Measurements from ENCODE around the gene UST.
"Not testable (repeated sequence)": the region's sequence is repeated elsewhere in the genome, so short reads cannot be mapped to it uniquely, and the experiment has no call there.

Gene UST

GRCh38 chr6:149102324-149102723 lies 355.5 kb downstream of the UST start:
- H2BK120ac ChIP-seq (ENCODE audit: low read depth, low read length), result no peak overlapping the region
- no peaks in the 10 kb centered on the region for H3K36me3 ChIP-seq (ENCODE audit: control insufficient read depth, insufficient read depth, low read length)
- no peak overlapping the region for H4K8ac ChIP-seq (ENCODE audit: low read depth, low read length)
- no peaks in the 10 kb centered on the region for H3K79me2 ChIP-seq (ENCODE audit: control insufficient read depth, insufficient read depth, low read length)
- H3K4me1 ChIP-seq (ENCODE audit: control insufficient read depth, low read depth, low read length), result no peaks in the 10 kb centered on the region
- H3K9ac ChIP-seq (ENCODE audit: low read length), result no peak overlapping the region
- H3K56ac ChIP-seq (ENCODE audit: low read length), result no peak overlapping the region
- H3K4me3 ChIP-seq (ENCODE audit: low read length), result no peak overlapping the region
- H3K4ac ChIP-seq (ENCODE audit: low read depth, low read length), result no peak overlapping the region
- no peak overlapping the region for H3K18ac ChIP-seq (ENCODE audit: low read length)
- no peak overlapping the region for H3K23ac ChIP-seq (ENCODE audit: low read length)
- no peak overlapping the region for H2AK5ac ChIP-seq (ENCODE audit: low read length)
- no peak for DNase-seq
- no peaks in the 10 kb centered on the region for H3K27me3 ChIP-seq (ENCODE audit: insufficient read depth, low read length, poor library complexity)
- no peak overlapping the region for H3K4me2 ChIP-seq (ENCODE audit: low read length)
- no peaks in the 10 kb centered on the region for H3K79me1 ChIP-seq (ENCODE audit: low read length)
- no peak overlapping the region for H2BK5ac ChIP-seq (ENCODE audit: low read length)
- no peak overlapping the region for H3K27ac ChIP-seq (ENCODE audit: low read depth, low read length)
- no peak overlapping the region for H4K5ac ChIP-seq (ENCODE audit: low read length)
- H2BK15ac ChIP-seq (replicated peaks; ENCODE audit: low read depth), result no peak overlapping the region

DNA sequence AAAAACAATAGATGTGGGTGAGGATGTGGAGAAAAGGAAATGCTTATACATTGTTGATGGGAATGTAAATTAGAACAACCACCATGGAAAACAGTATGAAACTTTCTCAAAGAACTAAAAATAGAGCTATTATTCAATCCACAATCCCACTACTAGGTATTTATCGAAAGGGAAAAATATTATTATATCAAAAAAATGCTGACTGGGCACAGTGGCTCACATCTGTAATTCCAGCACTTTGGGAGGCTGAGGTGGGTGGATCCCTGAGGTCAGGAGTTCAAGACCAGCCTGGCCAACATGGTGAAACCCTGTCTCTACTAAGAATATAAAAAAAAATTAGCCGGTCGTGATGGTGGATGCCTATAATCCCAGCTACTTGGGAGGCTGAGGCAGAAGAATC lies 357.1 kb downstream of the UST start:
- H3K79me1 ChIP-seq (ENCODE audit: low read length); H2BK120ac ChIP-seq (ENCODE audit: low read depth, low read length); H2AK5ac ChIP-seq (ENCODE audit: low read length); H2BK15ac ChIP-seq (replicated peaks; ENCODE audit: low read depth); H3K27ac ChIP-seq (ENCODE audit: low read depth, low read length); H3K27me3 ChIP-seq (ENCODE audit: insufficient read depth, low read length, poor library complexity); H3K4me3 ChIP-seq (ENCODE audit: low read length); H2BK5ac ChIP-seq (ENCODE audit: low read length); H3K9ac ChIP-seq (ENCODE audit: low read length); H3K79me2 ChIP-seq (ENCODE audit: control insufficient read depth, insufficient read depth, low read length); H3K4me1 ChIP-seq (ENCODE audit: control insufficient read depth, low read depth, low read length); DNase-seq; H3K56ac ChIP-seq (ENCODE audit: low read length); H3K4me2 ChIP-seq (ENCODE audit: low read length); H4K5ac ChIP-seq (ENCODE audit: low read length); H3K23ac ChIP-seq (ENCODE audit: low read length); H4K8ac ChIP-seq (ENCODE audit: low read depth, low read length); H3K4ac ChIP-seq (ENCODE audit: low read depth, low read length); H3K36me3 ChIP-seq (ENCODE audit: control insufficient read depth, insufficient read depth, low read length); H3K18ac ChIP-seq (ENCODE audit: low read length): not testable (repeated sequence)
- WGBS (ENCODE audit: extremely low coverage, insufficient coverage, low lambda C conversion rate), result no CpG with 5 or more reads among the region's 3 CpGs

GRCh38 chr6:149107520-149107919 lies 360.7 kb downstream of the UST start:
- Histone ChIP-seq H2BK120ac (ENCODE audit: low read depth, low read length) (no peak overlapping the region), H3K4me2 (ENCODE audit: low read length) (no peak overlapping the region), H3K36me3 (ENCODE audit: control insufficient read depth, insufficient read depth, low read length) (no peaks in the 10 kb centered on the region), H2BK15ac (replicated peaks; ENCODE audit: low read depth) (no peak overlapping the region), H3K79me2 (ENCODE audit: control insufficient read depth, insufficient read depth, low read length) (no peaks in the 10 kb centered on the region), H3K4me3 (ENCODE audit: low read length) (no peak overlapping the region), H3K9ac (ENCODE audit: low read length) (no peak overlapping the region), H2AK5ac (ENCODE audit: low read length) (no peak overlapping the region), H4K8ac (ENCODE audit: low read depth, low read length) (no peak overlapping the region), H4K5ac (ENCODE audit: low read length) (no peak overlapping the region), H3K56ac (ENCODE audit: low read length) (no peak overlapping the region), H3K27ac (ENCODE audit: low read depth, low read length) (no peak overlapping the region), H3K4ac (ENCODE audit: low read depth, low read length) (no peak overlapping the region), H2BK5ac (ENCODE audit: low read length) (no peak overlapping the region), H3K79me1 (ENCODE audit: low read length) (no peaks in the 10 kb centered on the region), H3K27me3 (ENCODE audit: insufficient read depth, low read length, poor library complexity) (no peaks in the 10 kb centered on the region), H3K18ac (ENCODE audit: low read length) (no peak overlapping the region), H3K23ac (ENCODE audit: low read length) (no peak overlapping the region), H3K4me1 (ENCODE audit: control insufficient read depth, low read depth, low read length) (no peaks in the 10 kb centered on the region)
- WGBS (ENCODE audit: extremely low coverage, insufficient coverage, low lambda C conversion rate), result no CpG with 5 or more reads among the region's 5 CpGs
- DNase-seq, result no peak

- Histone ChIP-seq H3K79me2 (ENCODE audit: control insufficient read depth, insufficient read depth, low read length) (no peaks in the 10 kb centered on the region), H4K8ac (ENCODE audit: low read depth, low read length) (no peak overlapping the region), H2BK15ac (replicated peaks; ENCODE audit: low read depth) (no peak overlapping the region), H3K4ac (ENCODE audit: low read depth, low read length) (no peak overlapping the region), H3K27ac (ENCODE audit: low read depth, low read length) (no peak overlapping the region), H2BK5ac (ENCODE audit: low read length) (no peak overlapping the region), H3K36me3 (ENCODE audit: control insufficient read depth, insufficient read depth, low read length) (no peaks in the 10 kb centered on the region), H2BK120ac (ENCODE audit: low read depth, low read length) (no peak overlapping the region), H3K4me1 (ENCODE audit: control insufficient read depth, low read depth, low read length) (no peaks in the 10 kb centered on the region), H3K79me1 (ENCODE audit: low read length) (no peaks in the 10 kb centered on the region), H4K5ac (ENCODE audit: low read length) (no peak overlapping the region), H2AK5ac (ENCODE audit: low read length) (no peak overlapping the region), H3K23ac (ENCODE audit: low read length) (no peak overlapping the region), H3K4me3 (ENCODE audit: low read length) (no peak overlapping the region), H3K27me3 (ENCODE audit: insufficient read depth, low read length, poor library complexity) (no peaks in the 10 kb centered on the region), H3K56ac (ENCODE audit: low read length) (no peak overlapping the region), H3K9ac (ENCODE audit: low read length) (no peak overlapping the region), H3K4me2 (ENCODE audit: low read length) (no peak overlapping the region), H3K18ac (ENCODE audit: low read length) (no peak overlapping the region)
- no peak for DNase-seq
- no CpG with 5 or more reads among the region's 5 CpGs for WGBS (ENCODE audit: extremely low coverage, insufficient coverage, low lambda C conversion rate)
These were observed 361.4 kb downstream of the UST start for GRCh38 chr6:149108038-149108748.

DNA sequence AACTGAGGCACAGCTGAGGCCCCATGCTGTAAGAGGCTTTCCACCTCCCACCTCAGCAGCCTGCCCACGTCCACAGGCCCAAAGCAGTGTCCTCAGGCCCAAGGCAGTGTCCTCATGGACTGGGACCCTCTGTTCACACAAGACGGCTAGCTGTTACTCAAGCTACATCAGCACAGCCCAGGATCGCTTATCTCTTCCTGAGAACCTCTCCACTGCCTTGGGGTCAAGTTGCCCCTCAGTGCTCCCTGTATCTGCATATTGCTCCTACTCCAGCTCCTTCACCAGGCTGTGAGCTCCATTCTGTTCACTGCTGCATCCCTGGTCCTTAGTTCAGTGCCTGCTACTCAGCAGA lies 361.9 kb downstream of the UST start:
- H2BK120ac ChIP-seq (ENCODE audit: low read depth, low read length), result no peak overlapping the region
- no peak overlapping the region for H3K56ac ChIP-seq (ENCODE audit: low read length)
- H3K4ac ChIP-seq (ENCODE audit: low read depth, low read length), result no peak overlapping the region
- no peak overlapping the region for H2AK5ac ChIP-seq (ENCODE audit: low read length)
- H3K4me2 ChIP-seq (ENCODE audit: low read length), result no peak overlapping the region
- no CpG with 5 or more reads among the region's 3 CpGs for WGBS (ENCODE audit: extremely low coverage, insufficient coverage, low lambda C conversion rate)
- H3K4me1 ChIP-seq (ENCODE audit: control insufficient read depth, low read depth, low read length), result no peaks in the 10 kb centered on the region
- no peak overlapping the region for H2BK15ac ChIP-seq (replicated peaks; ENCODE audit: low read depth)
- no peak overlapping the region for H4K5ac ChIP-seq (ENCODE audit: low read length)
- H4K8ac ChIP-seq (ENCODE audit: low read depth, low read length), result no peak overlapping the region
- no peak overlapping the region for H2BK5ac ChIP-seq (ENCODE audit: low read length)
- no peak for DNase-seq
- no peak overlapping the region for H3K18ac ChIP-seq (ENCODE audit: low read length)
- no peak overlapping the region for H3K9ac ChIP-seq (ENCODE audit: low read length)
- no peaks in the 10 kb centered on the region for H3K79me1 ChIP-seq (ENCODE audit: low read length)
- no peaks in the 10 kb centered on the region for H3K79me2 ChIP-seq (ENCODE audit: control insufficient read depth, insufficient read depth, low read length)
- no peak overlapping the region for H3K4me3 ChIP-seq (ENCODE audit: low read length)
- H3K27me3 ChIP-seq (ENCODE audit: insufficient read depth, low read length, poor library complexity), result no peaks in the 10 kb centered on the region
- H3K27ac ChIP-seq (ENCODE audit: low read depth, low read length), result no peak overlapping the region
- H3K36me3 ChIP-seq (ENCODE audit: control insufficient read depth, insufficient read depth, low read length), result no peaks in the 10 kb centered on the region
- no peak overlapping the region for H3K23ac ChIP-seq (ENCODE audit: low read length)

DNA sequence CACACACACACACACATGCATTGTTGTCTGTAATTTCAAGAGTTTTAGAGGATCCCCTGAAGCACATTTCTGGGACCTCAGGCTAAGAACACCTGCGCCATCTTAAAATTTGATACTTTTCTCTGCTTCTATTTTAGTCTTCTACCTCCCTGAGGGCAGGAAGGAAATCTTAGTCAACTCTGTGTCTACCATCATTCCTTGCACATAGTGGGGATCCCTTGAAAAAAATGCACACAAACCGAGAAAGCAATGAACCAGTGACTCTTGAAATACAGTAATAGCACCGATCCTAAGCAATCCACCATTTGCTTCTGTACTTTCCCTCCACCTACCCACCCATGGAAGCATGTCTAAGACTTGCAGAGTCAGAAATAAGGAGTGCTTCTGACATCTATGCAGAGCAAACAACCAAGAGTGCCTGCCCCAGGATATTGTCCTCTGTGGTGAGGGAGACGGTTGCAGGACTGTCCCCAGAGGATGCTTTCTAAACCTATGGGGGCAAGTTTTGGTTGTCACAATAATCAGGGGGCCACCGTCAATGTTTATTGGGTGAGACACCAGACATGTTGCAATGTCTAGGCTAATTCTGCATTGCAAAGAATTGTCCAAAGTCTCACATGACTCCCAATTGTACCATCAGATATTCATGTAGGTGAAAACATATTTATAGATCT lies 362.7 kb downstream of the UST start:
- Histone ChIP-seq H3K23ac (ENCODE audit: low read length) (no peak overlapping the region), H3K4me3 (ENCODE audit: low read length) (no peak overlapping the region), H4K8ac (ENCODE audit: low read depth, low read length) (no peak overlapping the region), H3K9ac (ENCODE audit: low read length) (no peak overlapping the region), H3K79me1 (ENCODE audit: low read length) (no peaks in the 10 kb centered on the region), H3K56ac (ENCODE audit: low read length) (no peak overlapping the region), H2BK15ac (replicated peaks; ENCODE audit: low read depth) (no peak overlapping the region), H3K79me2 (ENCODE audit: control insufficient read depth, insufficient read depth, low read length) (no peaks in the 10 kb centered on the region), H3K4me2 (ENCODE audit: low read length) (no peak overlapping the region), H2BK5ac (ENCODE audit: low read length) (no peak overlapping the region), H3K27me3 (ENCODE audit: insufficient read depth, low read length, poor library complexity) (no peaks in the 10 kb centered on the region), H2AK5ac (ENCODE audit: low read length) (no peak overlapping the region), H3K4me1 (ENCODE audit: control insufficient read depth, low read depth, low read length) (no peaks in the 10 kb centered on the region), H3K36me3 (ENCODE audit: control insufficient read depth, insufficient read depth, low read length) (no peaks in the 10 kb centered on the region), H3K4ac (ENCODE audit: low read depth, low read length) (no peak overlapping the region), H2BK120ac (ENCODE audit: low read depth, low read length) (no peak overlapping the region), H4K5ac (ENCODE audit: low read length) (no peak overlapping the region), H3K27ac (ENCODE audit: low read depth, low read length) (no peak overlapping the region), H3K18ac (ENCODE audit: low read length) (no peak overlapping the region)
- DNase-seq, result no peak
- no CpG with 5 or more reads among the region's 5 CpGs for WGBS (ENCODE audit: extremely low coverage, insufficient coverage, low lambda C conversion rate)

Data from mesendoderm (in vitro differentiated cells).